ENCODE measurements around the gene IL20RA. TPM values are rescaled to one million over a fixed set of nuclear protein-coding genes. Genes with fewer than 3 reads are reported as not detected.

The IL20RA gene
- polyA plus RNA-seq, 3 donors = not detected

GRCh38 chr6:137016356-137016755 is 28.4 kb downstream of the IL20RA start:
- TF ChIP-seq CTCF (IDR thresholded peaks at IDR 0.05) = no peak

GRCh38 chr6:137015943-137016342 is 28.8 kb downstream of the IL20RA start:
- H3K36me3 Mint-ChIP-seq = no peaks in the 10 kb centered on the region
- H3K27me3 ChIP-seq (ENCODE audit: control insufficient read depth in 2 of 2, insufficient read depth in 2 of 2, low read length in 2 of 2) = peaks cover 24 to 53% of the 10 kb centered on the region in 2 donors
- no peaks in the 10 kb centered on the region for H4K20me1 ChIP-seq (ENCODE audit: insufficient read depth, low read length)
- H3K4me1 Mint-ChIP-seq = no peaks in the 10 kb centered on the region
- no peak overlapping the region for H2AFZ ChIP-seq (ENCODE audit: insufficient read depth, low read depth, low read length, poor library complexity, severe bottlenecking)
- H3K36me3 ChIP-seq (replicated peaks in 1 of 2; ENCODE audit: control insufficient read depth in 1 of 2, insufficient read depth in 2 of 2, low read length in 2 of 2) = no peaks in the 10 kb centered on the region
- no peak overlapping the region for H3K4me3 ChIP-seq (replicated peaks in 1 of 3; ENCODE audit: low read depth in 2 of 3, low read length in 3 of 3)
- H3K27ac ChIP-seq (ENCODE audit: low read depth in 1 of 2, low read length in 2 of 2) = no peak overlapping the region
- whole genome bisulfite sequencing (ENCODE audit: insufficient coverage) = 46% methylated on average over 2 of the region's 4 CpGs
- H3K9ac ChIP-seq (ENCODE audit: insufficient read depth, low read length, poor library complexity, severe bottlenecking) = no peak overlapping the region
- no peak overlapping the region for H3K4me2 ChIP-seq (replicated peaks; ENCODE audit: extremely low read depth, low read length, poor library complexity, severe bottlenecking)
- intact Hi-C loops (cut with micrococcal nuclease) = no loop called here
- no peak for TF ChIP-seq CTCF (IDR thresholded peaks at IDR 0.05)
- no peak for DNase-seq
- H3K79me2 ChIP-seq (ENCODE audit: insufficient read depth, low read length) = no peaks in the 10 kb centered on the region
- H3K4me3 Mint-ChIP-seq = no peak overlapping the region
- no peaks in the 10 kb centered on the region for H3K4me1 ChIP-seq (ENCODE audit: control insufficient read depth in 1 of 2, insufficient read depth in 2 of 2, low read length in 2 of 2)
- H3K27me3 Mint-ChIP-seq (ENCODE audit: low read depth in 3 of 3) = peaks cover 35 to 64% (median 50%) of the 10 kb centered on the region in 3 donors
- peak overlapping the region in 1 of 7 donors; percentile 51 for H3K27ac Mint-ChIP-seq
- peaks cover 0 to 7% (median 5%) of the 10 kb centered on the region in 7 donors for H3K9me3 Mint-ChIP-seq
- H3K9me3 ChIP-seq (replicated peaks in 1 of 2; ENCODE audit: control insufficient read depth in 1 of 2, insufficient read depth in 1 of 2, low read length in 2 of 2) = peaks cover 0 to 4% of the 10 kb centered on the region in 2 donors

More at GRCh38 chr6:137016356-137016755, 28.4 kb downstream of the IL20RA start:
- Histone ChIP-seq H3K4me3 (replicated peaks in 1 of 3; ENCODE audit: low read depth in 2 of 3, low read length in 3 of 3) (no peak overlapping the region), H3K27ac (ENCODE audit: low read depth in 1 of 2, low read length in 2 of 2) (no peak overlapping the region), H3K9me3 (replicated peaks in 1 of 2; ENCODE audit: control insufficient read depth in 1 of 2, insufficient read depth in 1 of 2, low read length in 2 of 2) (peaks cover 0 to 4% of the 10 kb centered on the region in 2 donors), H3K27me3 (ENCODE audit: control insufficient read depth in 2 of 2, insufficient read depth in 2 of 2, low read length in 2 of 2) (peaks cover 22 to 55% of the 10 kb centered on the region in 2 donors), H3K9ac (ENCODE audit: insufficient read depth, low read length, poor library complexity, severe bottlenecking) (no peak overlapping the region), H3K4me1 (ENCODE audit: control insufficient read depth in 1 of 2, insufficient read depth in 2 of 2, low read length in 2 of 2) (no peaks in the 10 kb centered on the region), H3K36me3 (replicated peaks in 1 of 2; ENCODE audit: control insufficient read depth in 1 of 2, insufficient read depth in 2 of 2, low read length in 2 of 2) (no peaks in the 10 kb centered on the region), H4K20me1 (ENCODE audit: insufficient read depth, low read length) (no peaks in the 10 kb centered on the region), H2AFZ (ENCODE audit: insufficient read depth, low read depth, low read length, poor library complexity, severe bottlenecking) (no peak overlapping the region), H3K79me2 (ENCODE audit: insufficient read depth, low read length) (no peaks in the 10 kb centered on the region), H3K4me2 (replicated peaks; ENCODE audit: extremely low read depth, low read length, poor library complexity, severe bottlenecking) (no peak overlapping the region)
- DNase-seq = no peak
- Mint-ChIP-seq H3K9me3 (peaks cover 0 to 7% (median 5%) of the 10 kb centered on the region in 7 donors), H3K36me3 (no peaks in the 10 kb centered on the region), H3K27ac (no peak overlapping the region), H3K4me3 (no peak overlapping the region), H3K4me1 (no peaks in the 10 kb centered on the region), H3K27me3 (ENCODE audit: low read depth in 3 of 3) (peaks cover 39 to 69% (median 54%) of the 10 kb centered on the region in 3 donors)
- WGBS (ENCODE audit: insufficient coverage) = no CpG with 5 or more reads among the region's 2 CpGs
- intact Hi-C loops (cut with micrococcal nuclease) = no loop called here

All from CD14-positive monocyte (primary cell).